GM18511 (cell line): ENCODE measurements around the gene LRG1.

ENCODE experiments used
- ATAC-seq: cut with Tn5 transposase; IDR thresholded peaks from one replicate; pipeline ENCODE4 v1.9.1; 2021; ENCODE audit warnings: mild to moderate bottlenecking, moderate library complexity; ENCODE audit not compliant: unreplicated experiment

Gene LRG1

GRCh38 chr19:4497770-4498389, 42.0 kb downstream of the LRG1 start:
- ATAC-seq, result no peak

GRCh38 chr19:4496304-4496703, 43.5 kb downstream of the LRG1 start:
- no peak for ATAC-seq

GRCh38 chr19:4495471-4495870, 44.4 kb downstream of the LRG1 start:
- no peak for ATAC-seq

GRCh38 chr19:4494691-4495064, 45.2 kb downstream of the LRG1 start:
- ATAC-seq, result no peak

- ATAC-seq, result no peak
These were observed 45.7 kb downstream of the LRG1 start for GRCh38 chr19:4493929-4494690.

- ATAC-seq, result no peak
These were observed 46.5 kb downstream of the LRG1 start for GRCh38 chr19:4493104-4493928.

GRCh38 chr19:4492337-4493103, 47.3 kb downstream of the LRG1 start:
- ATAC-seq, result no peak

- ATAC-seq, result no peak
These were observed 48.4 kb downstream of the LRG1 start for GRCh38 chr19:4491446-4491845.

- ATAC-seq, result no peak
These were observed 51.3 kb downstream of the LRG1 start for GRCh38 chr19:4488496-4488895.

- ATAC-seq, result no peak
These were observed 52.3 kb downstream of the LRG1 start for GRCh38 chr19:4487572-4487971.
